Prostate gland (tissue), 2 donors: Measurements from ENCODE around the gene SPPL3.

Experiments used
- POLR2A ChIP-seq: fragments of 450-650 bp; IDR thresholded peaks from one replicate; pipeline ENCODE4 v1.6.1; 2016; ENCODE audit warnings: antibody characterized with exemption, mild to moderate bottlenecking
- POLR2AphosphoS5 ChIP-seq: sonication (generic); formaldehyde crosslinking; IDR thresholded peaks from one replicate; pipeline ENCODE4 v1.6.1; 2017; ENCODE audit warnings: antibody characterized with exemption
- TF ChIP-seq, protein P1 (sequence below), 4 experiments: fragments of 200-600 bp in 2 of 4; fragments of 450-650 bp in 2 of 4; sonication (generic) in 2 of 4; IDR thresholded peaks; 1 replicate in 3 of 4; 2 replicates in 1 of 4; pipeline ENCODE4 v1.5.1; 2016 to 2019; ENCODE audit warnings: antibody characterized with exemption in 4 of 4, mild to moderate bottlenecking in 2 of 4, moderate library complexity in 2 of 4

DNA sequence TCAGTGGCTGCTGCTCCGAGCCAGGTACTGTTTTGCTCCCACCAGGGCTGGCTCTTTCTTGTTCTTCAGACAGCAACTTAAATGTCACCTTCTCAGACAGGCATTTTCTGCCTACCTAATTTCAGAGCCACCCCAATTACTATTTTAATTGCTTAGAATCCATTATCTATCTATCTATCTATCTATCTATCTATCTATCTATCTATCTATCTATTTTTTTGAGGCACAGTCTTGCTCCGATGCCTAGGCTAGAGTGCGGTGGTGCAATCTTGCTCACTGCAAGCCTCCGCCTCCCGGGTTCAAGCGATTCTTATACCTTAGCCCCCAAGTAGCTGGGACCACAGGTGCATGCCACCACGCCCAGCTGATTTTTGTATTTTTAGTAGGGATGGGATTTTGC is 58.5 kb downstream of the SPPL3 start:
- TF ChIP-seq POLR2AphosphoS5, result no peak
- TF ChIP-seq POLR2A, result no peak
- TF ChIP-seq, protein P1, sequence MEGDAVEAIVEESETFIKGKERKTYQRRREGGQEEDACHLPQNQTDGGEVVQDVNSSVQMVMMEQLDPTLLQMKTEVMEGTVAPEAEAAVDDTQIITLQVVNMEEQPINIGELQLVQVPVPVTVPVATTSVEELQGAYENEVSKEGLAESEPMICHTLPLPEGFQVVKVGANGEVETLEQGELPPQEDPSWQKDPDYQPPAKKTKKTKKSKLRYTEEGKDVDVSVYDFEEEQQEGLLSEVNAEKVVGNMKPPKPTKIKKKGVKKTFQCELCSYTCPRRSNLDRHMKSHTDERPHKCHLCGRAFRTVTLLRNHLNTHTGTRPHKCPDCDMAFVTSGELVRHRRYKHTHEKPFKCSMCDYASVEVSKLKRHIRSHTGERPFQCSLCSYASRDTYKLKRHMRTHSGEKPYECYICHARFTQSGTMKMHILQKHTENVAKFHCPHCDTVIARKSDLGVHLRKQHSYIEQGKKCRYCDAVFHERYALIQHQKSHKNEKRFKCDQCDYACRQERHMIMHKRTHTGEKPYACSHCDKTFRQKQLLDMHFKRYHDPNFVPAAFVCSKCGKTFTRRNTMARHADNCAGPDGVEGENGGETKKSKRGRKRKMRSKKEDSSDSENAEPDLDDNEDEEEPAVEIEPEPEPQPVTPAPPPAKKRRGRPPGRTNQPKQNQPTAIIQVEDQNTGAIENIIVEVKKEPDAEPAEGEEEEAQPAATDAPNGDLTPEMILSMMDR (IDR thresholded peaks at IDR 0.05), result no peak
